Endodermal cell (in vitro differentiated cells): ENCODE data around the gene BCL11A. TPM values are rescaled to one million over a fixed set of nuclear protein-coding genes. Genes with fewer than 3 reads are reported as not detected.
A peak's percentile ranks its signal among the peaks of the same experiment; 100 is the strongest.

Experiments used
- DNase-seq: peaks from one replicate; pipeline ENCODE4 v3.0.0-alpha.2; 2017
- H3K27ac ChIP-seq: 2 replicates; pipeline ENCODE4 v1.5.1; 2013; ENCODE audit warnings: mild to moderate bottlenecking, low read depth, low read length, moderate library complexity
- H3K27me3 ChIP-seq: 2 replicates; pipeline ENCODE4 v1.6.1; 2013; ENCODE audit warnings: mild to moderate bottlenecking, low read length, moderate library complexity; ENCODE audit not compliant: insufficient read depth, control insufficient read depth, poor library complexity, severe bottlenecking
- H3K36me3 ChIP-seq: 2 replicates; pipeline ENCODE4 v1.7.0; 2013; ENCODE audit warnings: mild to moderate bottlenecking, low read length, moderate library complexity; ENCODE audit not compliant: control insufficient read depth, insufficient read depth
- H3K4me1 ChIP-seq: one replicate; pipeline ENCODE4 v1.7.0; 2013; ENCODE audit warnings: low read length; ENCODE audit not compliant: control insufficient read depth, insufficient read depth
- H3K4me3 ChIP-seq: 2 replicates; pipeline ENCODE4 v1.5.1; 2013; ENCODE audit warnings: mild to moderate bottlenecking, low read length, moderate library complexity
- H3K9ac ChIP-seq: 2 replicates; pipeline ENCODE4 v1.6.1; 2013; ENCODE audit warnings: mild to moderate bottlenecking, low read length, moderate library complexity; ENCODE audit not compliant: poor library complexity, severe bottlenecking; ENCODE audit errors: extremely low read depth
- H3K9me3 ChIP-seq: 2 replicates; pipeline ENCODE4 v1.6.1; 2013; ENCODE audit warnings: mild to moderate bottlenecking, low read length, moderate library complexity; ENCODE audit not compliant: control insufficient read depth
- H3K27ac Mint-ChIP-seq: 2 replicates; pipeline ENCODE4 v1.8.0; 2020; ENCODE audit warnings: mixed read lengths
- H3K27me3 Mint-ChIP-seq: 2 replicates; pipeline ENCODE4 v1.8.0; 2021; ENCODE audit warnings: mild to moderate bottlenecking, mixed read lengths; ENCODE audit not compliant: insufficient read depth
- H3K36me3 Mint-ChIP-seq: 2 replicates; pipeline ENCODE4 v1.8.0; 2020; ENCODE audit warnings: low read depth, mixed read lengths
- H3K4me1 Mint-ChIP-seq: 2 replicates; pipeline ENCODE4 v1.8.0; 2020; ENCODE audit warnings: mixed read lengths
- H3K4me3 Mint-ChIP-seq: 2 replicates; pipeline ENCODE4 v1.8.0; 2020; ENCODE audit warnings: mild to moderate bottlenecking, moderate library complexity, mixed read lengths
- H3K9me3 Mint-ChIP-seq: 2 replicates; pipeline ENCODE4 v1.8.0; 2020; ENCODE audit warnings: mild to moderate bottlenecking, mixed read lengths
- CTCF ChIP-seq: fragments of 200-600 bp; sonication (generic); conservative IDR thresholded peaks from 2 replicates; pipeline ENCODE4 v1.5.0; 2021; ENCODE audit warnings: antibody characterized with exemption, mild to moderate bottlenecking
- whole genome bisulfite sequencing, 2 experiments: methylation state at CpG; one replicate each; pipeline versions ENCODE4 v1.1.5 to v1.1.7; 2013; ENCODE audit warnings: missing lambda C conversion rate in 2 of 2, mixed read lengths in 1 of 2; ENCODE audit not compliant: insufficient coverage in 1 of 2, insufficient read length in 1 of 2; 5-methylcytosine and 5-hydroxymethylcytosine counted together
- total RNA-seq, 2 donors: library from RNA; stranded (reverse); fragmentation: NEBNext Ultra II Directional in 1 of 2; extraction: Animal tissue kit (Norgen Biotek cat#: 25700) in 1 of 2; gene quantifications; 2 replicates in 1 of 2; 3 replicates in 1 of 2; pipeline ENCODE4 v1.2.1, GENCODE V29; 2021

The BCL11A gene
- total RNA-seq, 2 donors from 2014 or later, result 14.7 to 16.3 TPM

GRCh38 chr2:60509066-60509465, 44.4 kb downstream of the BCL11A start:
- no peaks in the 10 kb centered on the region for H3K9me3 ChIP-seq
- Mint-ChIP-seq H3K4me1 (peaks cover 27% of the 10 kb centered on the region), H3K4me3 (no peak overlapping the region), H3K36me3 (no peaks in the 10 kb centered on the region), H3K9me3 (no peaks in the 10 kb centered on the region), H3K27ac (no peak overlapping the region), H3K27me3 (peaks cover 24% of the 10 kb centered on the region)
- peak; percentile 42 for DNase-seq
- no peak overlapping the region for H3K9ac ChIP-seq
- peaks cover 6% of the 10 kb centered on the region for H3K27me3 ChIP-seq
- H3K36me3 ChIP-seq, result no peaks in the 10 kb centered on the region
- TF ChIP-seq CTCF, result peak; percentile 13
- 78 to 79% methylated on average over 7 to 8 of the region's 8 CpGs for whole genome bisulfite sequencing, 2 experiments
- peaks cover 5% of the 10 kb centered on the region for H3K4me1 ChIP-seq
- H3K4me3 ChIP-seq, result no peak overlapping the region
- peak overlapping the region; percentile 87 for H3K27ac ChIP-seq

- Histone ChIP-seq H3K4me3 (no peak overlapping the region), H3K4me1 (no peaks in the 10 kb centered on the region), H3K27me3 (no peaks in the 10 kb centered on the region), H3K9me3 (no peaks in the 10 kb centered on the region), H3K36me3 (no peaks in the 10 kb centered on the region), H3K27ac (peak overlapping the region; percentile 87), H3K9ac (no peak overlapping the region)
- TF ChIP-seq CTCF, result no peak
- Mint-ChIP-seq H3K4me3 (no peak overlapping the region), H3K9me3 (no peaks in the 10 kb centered on the region), H3K27ac (no peak overlapping the region), H3K4me1 (peaks cover 23% of the 10 kb centered on the region), H3K36me3 (no peaks in the 10 kb centered on the region), H3K27me3 (peaks cover 21% of the 10 kb centered on the region)
- WGBS, 2 experiments, result 86 to 87% methylated on average over 4 to 8 of the region's 8 CpGs
- peak; percentile 45 for DNase-seq
These were observed 45.0 kb downstream of the BCL11A start for GRCh38 chr2:60508339-60508917.

- no peaks in the 10 kb centered on the region for H3K9me3 Mint-ChIP-seq
- Histone ChIP-seq H3K4me1 (no peaks in the 10 kb centered on the region), H3K9me3 (no peaks in the 10 kb centered on the region), H3K9ac (no peak overlapping the region), H3K4me3 (no peak overlapping the region), H3K27me3 (no peaks in the 10 kb centered on the region), H3K36me3 (no peaks in the 10 kb centered on the region), H3K27ac (peak overlapping the region; percentile 87)
- H3K4me1 Mint-ChIP-seq, result peaks cover 20% of the 10 kb centered on the region
- H3K4me3 Mint-ChIP-seq, result no peak overlapping the region
- H3K27ac Mint-ChIP-seq, result no peak overlapping the region
- no peak for DNase-seq
- H3K36me3 Mint-ChIP-seq, result no peaks in the 10 kb centered on the region
- peaks cover 14% of the 10 kb centered on the region for H3K27me3 Mint-ChIP-seq
- 87 to 93% methylated on average over 5 to 9 of the region's 9 CpGs for WGBS, 2 experiments
- no peak for TF ChIP-seq CTCF
These were observed 46.1 kb downstream of the BCL11A start for GRCh38 chr2:60507211-60507965.
